Endometrium (tissue), 2 donors: ENCODE results near the gene CCDC180.
"Not testable (repeated sequence)": the region's sequence is repeated elsewhere in the genome, so short reads cannot be mapped to it uniquely, and the experiment has no call there.

Experiments
- FAIRE-seq: peaks from 2 replicates; lab custom pipeline; 2012; peaks lifted over from hg19 to GRCh38; lab: Jason Lieb, UNC
- donor health status: control.
- donor health status: control.

CCDC180 gene

DNA sequence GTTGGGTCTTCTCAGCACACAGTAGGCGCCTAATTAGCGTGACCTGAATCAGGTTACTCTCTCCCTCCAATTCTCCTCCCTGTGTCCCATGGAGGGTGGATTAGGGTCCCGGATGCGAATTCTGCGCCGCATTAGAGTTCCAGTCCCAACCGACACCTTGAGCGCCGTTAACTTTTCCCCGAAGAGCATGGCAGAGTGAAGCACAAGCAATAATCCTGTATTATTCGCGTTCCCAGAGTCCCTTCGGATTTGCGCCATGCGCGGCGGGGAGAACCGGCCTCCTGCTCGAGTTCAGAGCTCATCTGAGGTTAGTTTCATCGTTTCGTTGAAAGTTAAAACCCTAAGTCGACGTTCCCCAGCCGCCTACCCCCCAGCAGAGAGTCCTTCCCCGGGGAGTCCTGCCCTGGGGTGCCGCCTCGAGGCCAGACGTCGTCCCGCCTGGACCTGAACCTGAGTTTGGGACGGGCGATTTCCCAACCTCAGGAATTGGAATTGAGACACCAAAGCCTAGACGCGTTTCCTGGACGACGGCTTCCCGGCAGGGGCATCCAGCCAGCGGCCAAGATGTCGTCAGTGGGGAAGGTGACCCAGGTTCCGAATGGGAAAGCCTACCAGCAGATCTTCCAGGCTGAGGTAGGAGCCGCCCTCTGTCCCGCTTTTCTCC is at the start of gene CCDC180:
Gene CCDC180 (plus strand): TSS at position 160 of the 664 bp plus-strand sequence. CDS start 405 bp downstream, at position 565.
- FAIRE-seq = no peak

DNA sequence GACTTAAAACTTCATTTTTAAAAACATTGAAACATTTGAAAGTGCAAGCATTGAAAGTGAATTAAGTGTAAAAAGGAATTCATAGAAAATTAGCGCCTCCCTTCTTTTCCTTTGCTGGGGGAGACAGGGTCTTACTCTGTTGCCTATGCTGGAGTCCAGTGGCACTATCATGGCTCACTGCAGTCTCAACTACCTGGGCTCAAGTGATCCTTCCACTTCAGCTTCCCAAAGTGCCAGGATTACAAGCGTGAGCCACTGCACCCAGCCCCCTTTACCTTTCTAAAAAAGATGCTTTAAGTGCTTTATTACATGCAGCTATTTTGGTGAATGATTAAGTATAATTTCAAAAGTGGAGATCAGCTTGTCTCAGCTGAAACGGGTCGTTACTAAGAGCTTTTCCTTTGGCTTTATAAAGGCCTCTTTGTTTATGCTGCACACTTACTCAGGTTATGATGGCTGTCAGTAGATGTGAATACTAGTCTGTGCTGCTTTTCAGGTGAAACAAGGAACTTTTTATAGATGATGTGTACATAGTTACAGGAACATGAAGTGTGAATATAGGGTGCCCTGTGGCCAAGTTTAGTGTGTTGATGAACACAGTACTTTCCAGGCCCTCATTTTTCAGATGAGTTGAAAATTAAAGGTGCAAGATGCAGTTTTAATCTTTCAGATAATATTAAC is 47.5 kb upstream of the CCDC180 start:
- FAIRE-seq = not testable (repeated sequence)

GRCh38 chr9:97271292-97271691 is 36.2 kb upstream of the CCDC180 start:
- FAIRE-seq = no peak

DNA sequence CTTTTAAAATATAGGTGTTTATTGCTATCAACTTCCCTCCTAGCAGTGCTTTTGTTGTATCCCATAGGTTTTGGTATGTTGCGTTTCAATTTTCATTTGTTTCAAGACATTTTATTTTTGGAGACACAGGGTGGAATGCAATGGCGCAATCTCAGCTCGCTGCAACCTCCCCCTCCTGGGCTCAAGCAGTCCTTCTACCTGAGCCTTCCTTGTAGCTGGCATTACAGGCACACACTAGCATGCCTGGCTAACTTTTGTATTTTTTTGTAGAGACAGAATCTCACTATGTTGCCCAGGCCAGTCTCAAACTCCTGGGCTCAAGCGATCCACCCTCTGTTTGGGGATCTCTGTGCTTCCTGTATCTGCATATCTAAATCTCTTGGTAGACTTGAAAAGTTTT is 35.4 kb upstream of the CCDC180 start:
- FAIRE-seq = no peak

- FAIRE-seq = no peak
Measured at GRCh38 chr9:97276310-97276852, 31.1 kb upstream of the CCDC180 start.

GRCh38 chr9:97277953-97278352 is 29.5 kb upstream of the CCDC180 start:
- FAIRE-seq = no peak

DNA sequence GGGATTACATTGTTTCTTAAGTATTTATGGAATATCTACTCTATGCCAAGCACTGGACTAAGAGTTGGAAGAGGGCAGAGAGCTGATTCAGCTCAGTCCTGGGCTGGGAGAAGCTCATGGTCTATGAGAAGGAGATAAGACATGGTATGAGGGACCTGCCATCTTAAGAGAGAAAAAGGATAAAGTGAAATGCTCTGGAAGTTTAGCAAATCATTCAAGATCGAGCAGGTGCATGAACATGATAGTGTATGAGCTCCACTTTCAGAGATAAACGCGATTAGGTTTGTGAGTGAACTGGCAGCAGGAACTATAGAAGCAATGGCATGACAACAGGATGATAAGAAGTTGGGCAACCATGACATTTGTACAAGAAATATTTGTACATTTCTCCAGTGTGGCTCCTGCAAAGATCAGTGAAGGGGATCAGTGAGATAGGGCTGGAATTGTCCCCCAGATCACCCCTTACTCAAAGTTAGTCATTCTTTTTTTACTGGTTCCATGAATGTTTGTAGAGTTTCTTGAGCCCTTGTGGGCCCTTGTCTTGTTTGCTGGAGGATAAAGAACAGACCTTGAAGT is 26.6 kb upstream of the CCDC180 start:
- no peak for FAIRE-seq

DNA sequence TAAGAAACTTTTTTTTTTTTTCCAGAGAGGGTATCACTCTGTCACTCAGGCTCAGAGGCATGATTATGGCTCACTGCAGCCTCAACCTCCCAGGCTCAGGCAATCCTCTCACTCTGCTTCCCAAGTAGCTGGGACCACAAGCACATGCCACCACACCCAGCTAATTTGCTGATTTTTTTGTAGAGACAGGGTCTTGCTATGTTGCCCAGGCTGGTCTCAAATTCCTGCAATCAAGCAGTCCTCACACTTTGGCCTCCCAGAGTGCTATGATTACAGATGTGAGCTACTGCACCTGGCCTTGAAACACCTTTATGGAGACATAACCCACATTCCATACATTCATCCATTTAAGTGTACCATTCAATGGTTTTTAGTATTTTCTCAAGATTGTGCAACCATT is 23.7 kb upstream of the CCDC180 start:
- FAIRE-seq = no peak

DNA sequence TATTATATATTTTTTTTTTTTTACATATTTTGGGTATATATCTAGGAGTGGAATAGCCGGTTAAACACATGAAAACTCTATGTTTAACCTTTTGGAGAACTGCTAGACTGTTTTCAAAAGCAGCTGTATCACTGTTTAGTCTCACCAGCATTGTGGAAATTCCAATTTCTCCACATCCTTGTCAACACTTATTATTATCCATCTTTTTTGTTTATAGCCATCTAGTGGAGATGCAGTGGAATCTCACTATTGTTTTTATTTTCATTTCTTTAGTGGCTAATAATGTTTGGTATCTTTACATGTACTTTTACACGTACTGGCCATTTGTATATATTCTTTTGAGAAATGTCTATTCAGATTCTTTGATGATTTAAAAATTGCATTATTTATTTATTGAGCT is 22.7 kb upstream of the CCDC180 start:
- no peak for FAIRE-seq

DNA sequence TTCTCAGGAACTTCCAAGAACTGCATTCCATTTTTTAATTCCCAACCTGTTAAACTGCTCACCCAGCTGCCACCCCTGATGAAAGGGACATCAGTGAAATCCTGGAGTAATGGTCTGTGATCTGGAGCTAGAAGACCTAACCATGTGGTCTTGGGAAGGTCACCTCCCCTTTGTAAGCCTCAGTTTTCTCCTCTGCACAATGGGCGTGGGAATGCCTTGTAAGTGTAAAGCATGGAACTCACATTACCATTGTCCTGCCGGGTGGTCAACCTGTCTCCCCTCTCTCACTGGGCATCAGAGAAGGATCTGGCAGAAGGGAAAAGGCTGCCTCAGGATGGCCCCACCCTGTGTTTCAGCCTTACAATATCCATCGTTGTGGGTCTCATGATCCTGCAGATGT is 15.3 kb upstream of the CCDC180 start:
- FAIRE-seq = no peak

- FAIRE-seq = no peak
Measured at GRCh38 chr9:97293207-97293721, 14.2 kb upstream of the CCDC180 start.

GRCh38 chr9:97293818-97294217 is 13.6 kb upstream of the CCDC180 start:
- FAIRE-seq = no peak

DNA sequence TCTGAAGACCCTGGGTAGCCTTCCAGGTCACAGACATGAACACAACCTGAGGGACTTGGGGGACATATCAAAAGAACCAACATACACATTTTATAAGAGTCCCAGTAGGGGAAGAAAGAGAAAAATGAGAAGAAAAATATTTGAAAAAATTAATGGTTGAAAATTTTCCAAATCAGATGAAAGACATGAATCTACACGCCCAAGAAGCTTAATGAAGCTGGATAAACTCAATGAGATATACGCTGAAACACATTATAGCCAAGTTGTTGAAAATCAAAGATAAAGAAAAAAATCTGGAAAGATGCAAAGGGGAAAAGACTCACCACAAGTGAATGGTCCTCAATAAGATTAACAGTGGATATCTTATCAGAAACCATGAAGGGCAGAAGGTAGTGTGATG is 9.6 kb upstream of the CCDC180 start:
- no peak for FAIRE-seq

DNA sequence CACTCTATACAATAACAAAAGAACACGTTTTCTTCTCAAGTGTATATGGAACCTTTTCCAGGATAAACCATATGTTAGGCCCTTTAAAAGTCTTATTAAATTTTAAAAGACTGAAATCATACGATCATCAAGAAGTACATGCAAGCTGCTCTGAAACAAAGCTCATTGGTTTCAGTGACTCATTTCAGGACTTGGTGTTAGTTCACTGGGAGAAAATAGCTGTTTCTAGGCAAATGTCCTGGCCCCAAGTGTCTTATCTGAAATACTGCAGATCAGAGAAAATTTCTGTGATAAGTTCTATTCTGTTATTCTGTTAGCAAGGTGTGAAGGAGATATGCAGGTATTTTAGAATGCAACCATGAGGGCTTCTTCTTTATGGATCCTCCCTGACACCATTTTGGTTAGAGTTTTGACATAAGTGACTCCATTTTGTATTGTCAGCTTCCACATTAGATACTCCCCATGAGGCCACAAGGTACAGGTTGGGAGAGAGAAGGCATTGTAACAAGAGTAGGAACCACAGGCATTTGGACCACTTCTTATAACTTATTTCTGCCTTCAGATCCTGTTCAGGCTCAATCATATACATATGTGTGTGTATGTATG is 7.5 kb upstream of the CCDC180 start:
- no peak for FAIRE-seq

GRCh38 chr9:97300586-97300985 is 6.9 kb upstream of the CCDC180 start:
- FAIRE-seq = no peak

DNA sequence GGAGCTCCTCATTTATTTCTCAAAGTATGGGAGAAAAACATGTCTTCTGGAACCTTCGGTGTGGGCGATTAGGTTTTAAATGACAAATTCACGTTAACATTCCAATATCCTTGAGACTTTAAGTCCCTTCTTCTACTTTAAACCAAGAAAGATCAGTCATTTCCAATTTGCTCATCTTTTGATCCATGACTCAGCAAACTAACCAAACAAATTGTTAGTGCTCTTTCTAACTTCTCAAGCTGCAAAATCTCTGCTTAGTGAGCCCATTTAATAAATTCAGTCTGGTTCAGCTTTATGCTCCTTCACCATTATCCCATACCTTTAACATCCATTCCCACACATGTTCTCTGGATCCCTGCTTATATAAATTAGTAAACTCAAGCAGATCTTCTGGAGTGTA is 5.5 kb upstream of the CCDC180 start:
- FAIRE-seq = no peak

DNA sequence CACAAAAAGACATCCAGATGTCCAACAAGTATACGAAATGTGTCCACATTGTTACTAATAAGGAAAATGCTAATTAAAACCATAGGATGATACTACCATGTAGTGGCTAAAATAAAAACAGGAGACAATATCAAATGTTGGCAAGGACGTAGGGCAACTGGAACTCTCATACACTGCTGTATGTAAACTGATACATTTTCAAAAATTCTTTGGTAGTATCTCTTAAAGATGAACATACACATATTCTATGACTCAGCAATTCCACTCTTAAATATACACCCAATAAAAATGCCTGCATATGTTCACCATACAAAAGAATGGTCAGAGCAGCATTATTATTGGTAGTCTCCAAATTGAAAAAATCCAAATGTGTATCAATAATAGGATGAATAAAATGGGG is 2.9 kb upstream of the CCDC180 start:
- FAIRE-seq = no peak

DNA sequence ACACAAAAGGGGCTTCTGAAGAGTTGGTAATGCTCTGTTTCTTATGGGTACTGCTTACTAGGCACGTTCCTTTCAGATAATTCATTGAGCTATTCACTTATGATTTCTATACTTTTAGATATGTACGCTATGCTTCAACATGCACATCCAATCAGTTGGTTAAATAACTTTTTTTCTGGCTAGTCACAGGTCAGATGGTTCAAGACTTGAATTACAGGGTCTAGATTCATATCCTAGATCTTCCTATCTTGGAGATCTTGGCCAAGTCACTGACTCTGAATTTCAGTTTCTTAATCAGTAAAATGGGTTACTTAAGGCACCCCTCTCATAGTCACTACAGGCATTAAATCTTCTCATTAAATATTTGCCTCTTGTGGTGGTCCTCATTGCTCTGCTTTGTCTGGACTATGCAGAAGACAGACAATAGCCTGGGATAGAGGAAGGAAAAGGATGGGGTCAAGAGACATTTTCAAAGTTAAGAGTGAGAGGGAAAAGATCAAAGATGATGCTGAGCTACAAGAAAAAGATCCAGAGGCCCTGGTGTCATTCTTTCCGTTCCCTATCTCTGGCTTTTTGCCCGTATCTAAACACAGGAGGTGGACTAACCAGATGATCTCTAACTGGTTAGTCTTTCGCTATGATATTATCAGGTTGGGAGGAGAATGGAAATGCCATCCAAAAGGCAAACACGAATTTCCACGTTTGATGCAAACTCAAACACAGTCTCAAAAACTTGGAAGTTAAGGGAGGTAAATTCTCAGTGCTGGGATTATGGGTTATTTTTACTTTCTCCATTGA is 1.8 kb upstream of the CCDC180 start:
- no peak for FAIRE-seq

DNA sequence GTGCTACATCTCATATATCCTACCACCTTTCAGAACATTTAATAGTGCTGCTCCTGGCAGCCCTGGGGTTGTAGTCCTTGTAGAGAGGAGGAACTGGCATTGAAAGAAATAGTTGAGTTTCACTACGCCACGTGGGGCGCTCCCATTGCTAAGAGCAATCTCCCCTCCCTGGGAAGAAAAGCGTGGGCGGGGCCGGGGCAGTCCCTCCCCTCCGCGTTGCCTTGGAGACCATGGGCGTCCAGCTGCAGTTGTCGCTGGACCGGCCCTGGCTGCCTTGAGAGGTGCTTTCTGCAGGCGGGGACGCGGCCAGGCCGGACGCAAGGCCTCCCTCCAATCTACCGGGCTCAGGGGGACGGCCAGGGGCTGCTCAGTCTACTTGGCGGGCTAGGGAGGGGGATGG is 368 bp upstream of the CCDC180 start:
- no peak for FAIRE-seq

GRCh38 chr9:97309260-97309659 is 1.8 kb downstream of the CCDC180 start:
- no peak for FAIRE-seq

- no peak for FAIRE-seq
Measured at GRCh38 chr9:97310023-97310422, 2.6 kb downstream of the CCDC180 start.

DNA sequence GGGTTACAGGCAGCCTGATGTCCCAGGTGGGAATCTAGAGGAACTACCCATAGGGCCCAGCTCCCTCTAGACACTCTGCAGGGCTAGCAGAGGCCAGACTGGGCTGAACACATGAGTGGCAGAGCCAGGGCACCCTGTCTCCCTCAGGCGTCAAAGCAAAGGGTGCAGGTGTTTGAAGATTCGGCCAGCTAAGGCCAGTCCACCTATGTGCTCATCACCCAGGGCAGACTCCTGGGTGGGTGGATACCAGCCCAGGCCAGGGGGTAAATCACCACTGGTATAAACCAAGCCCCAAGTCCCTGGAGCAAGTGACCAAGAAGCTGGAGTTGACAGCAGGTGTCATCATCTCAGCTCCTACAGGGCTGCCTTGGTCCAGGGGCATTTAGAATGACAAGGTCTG is 3.4 kb downstream of the CCDC180 start:
- no peak for FAIRE-seq
